ENCODE data around the gene TSEN54.

TSEN54 gene

DNA sequence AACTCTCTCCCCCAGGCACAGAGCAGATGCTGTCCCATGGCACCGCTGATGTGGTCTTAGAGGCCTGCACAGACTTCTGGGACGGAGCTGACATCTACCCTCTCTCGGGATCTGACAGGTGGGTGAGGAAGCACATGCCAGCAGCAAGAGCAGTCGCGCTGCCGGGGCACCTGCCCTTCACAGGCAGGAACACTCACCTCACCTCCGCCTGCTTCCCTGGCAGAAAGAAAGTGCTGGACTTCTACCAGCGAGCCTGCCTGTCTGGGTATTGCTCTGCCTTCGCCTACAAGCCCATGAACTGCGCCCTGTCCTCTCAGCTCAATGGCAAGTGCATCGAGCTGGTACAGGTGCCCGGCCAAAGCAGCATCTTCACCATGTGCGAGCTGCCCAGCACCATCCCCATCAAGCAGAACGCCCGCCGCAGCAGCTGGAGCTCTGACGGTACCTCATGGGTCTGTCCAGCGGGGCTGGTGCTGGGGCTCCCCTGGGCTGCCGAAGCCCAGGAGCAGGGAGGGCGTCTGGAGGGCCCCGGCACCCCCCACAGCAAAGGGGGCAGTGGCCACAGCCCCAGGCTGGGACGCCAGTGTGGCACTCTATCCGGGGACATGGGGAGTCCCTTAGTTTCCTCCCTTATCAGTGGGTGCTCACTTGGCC is 22.7 kb upstream of the TSEN54 start:
- no peak overlapping the region for H3K4me3 ChIP-seq (ENCODE audit: control insufficient read depth, low read depth, low read length)
- TF ChIP-seq, protein P1, sequence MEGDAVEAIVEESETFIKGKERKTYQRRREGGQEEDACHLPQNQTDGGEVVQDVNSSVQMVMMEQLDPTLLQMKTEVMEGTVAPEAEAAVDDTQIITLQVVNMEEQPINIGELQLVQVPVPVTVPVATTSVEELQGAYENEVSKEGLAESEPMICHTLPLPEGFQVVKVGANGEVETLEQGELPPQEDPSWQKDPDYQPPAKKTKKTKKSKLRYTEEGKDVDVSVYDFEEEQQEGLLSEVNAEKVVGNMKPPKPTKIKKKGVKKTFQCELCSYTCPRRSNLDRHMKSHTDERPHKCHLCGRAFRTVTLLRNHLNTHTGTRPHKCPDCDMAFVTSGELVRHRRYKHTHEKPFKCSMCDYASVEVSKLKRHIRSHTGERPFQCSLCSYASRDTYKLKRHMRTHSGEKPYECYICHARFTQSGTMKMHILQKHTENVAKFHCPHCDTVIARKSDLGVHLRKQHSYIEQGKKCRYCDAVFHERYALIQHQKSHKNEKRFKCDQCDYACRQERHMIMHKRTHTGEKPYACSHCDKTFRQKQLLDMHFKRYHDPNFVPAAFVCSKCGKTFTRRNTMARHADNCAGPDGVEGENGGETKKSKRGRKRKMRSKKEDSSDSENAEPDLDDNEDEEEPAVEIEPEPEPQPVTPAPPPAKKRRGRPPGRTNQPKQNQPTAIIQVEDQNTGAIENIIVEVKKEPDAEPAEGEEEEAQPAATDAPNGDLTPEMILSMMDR (conservative IDR thresholded peaks at IDR 0.05; ENCODE audit: control insufficient read depth, insufficient read depth, low read depth, low read length): no peak
- DNase-seq (ENCODE audit: low read depth): no peak

DNA sequence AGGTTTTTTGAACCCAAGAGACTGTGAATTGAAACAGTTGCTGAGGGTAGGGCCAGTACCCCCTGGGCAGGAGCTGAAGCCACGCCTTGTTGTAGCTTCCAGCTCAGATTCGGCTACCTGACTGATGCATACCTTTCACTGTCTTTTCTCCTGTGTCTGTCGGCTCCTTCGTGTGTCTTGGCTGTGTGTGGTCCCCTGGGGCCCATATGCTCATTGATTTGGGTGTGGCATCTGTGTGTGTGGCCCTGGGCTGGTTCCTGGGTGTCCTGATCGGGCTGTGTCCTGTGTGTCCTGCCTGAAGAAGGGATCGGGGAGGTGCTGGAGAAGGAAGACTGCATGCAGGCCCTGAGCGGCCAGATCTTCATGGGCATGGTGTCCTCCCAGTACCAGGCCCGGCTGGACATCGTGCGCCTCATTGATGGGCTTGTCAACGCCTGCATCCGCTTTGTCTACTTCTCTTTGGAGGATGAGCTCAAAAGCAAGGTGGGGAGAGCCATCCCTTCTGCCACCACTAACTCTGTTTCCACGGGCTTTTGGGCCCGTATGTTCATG is 21.9 kb upstream of the TSEN54 start:
- H3K4me3 ChIP-seq (ENCODE audit: control insufficient read depth, low read depth, low read length): no peak overlapping the region
- DNase-seq (ENCODE audit: low read depth): no peak
- TF ChIP-seq, protein P1 (conservative IDR thresholded peaks at IDR 0.05; ENCODE audit: control insufficient read depth, insufficient read depth, low read depth, low read length): no peak

DNA sequence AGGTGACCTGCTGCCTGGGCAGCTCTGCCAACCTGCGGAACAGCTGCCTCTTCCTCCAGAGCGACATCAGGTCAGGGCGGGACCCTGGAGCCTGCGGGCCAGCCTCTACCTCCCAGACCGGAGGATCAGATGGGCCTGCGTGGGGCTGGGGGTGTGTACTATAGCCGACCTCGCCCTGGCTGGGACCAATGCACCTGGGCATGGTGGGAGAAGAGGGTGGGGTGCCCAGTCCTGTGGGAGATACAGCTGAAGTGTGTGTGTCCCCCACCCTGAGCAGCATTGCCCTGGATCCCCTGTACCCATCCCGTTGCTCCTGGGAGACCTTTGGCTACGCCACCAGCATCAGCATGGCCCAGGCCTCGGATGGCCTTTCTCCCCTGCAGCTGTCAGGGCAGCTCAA is 20.3 kb upstream of the TSEN54 start:
- DNase-seq (ENCODE audit: low read depth): no peak
- H3K4me3 ChIP-seq (ENCODE audit: control insufficient read depth, low read depth, low read length): no peak overlapping the region
- TF ChIP-seq, protein P1 (conservative IDR thresholded peaks at IDR 0.05; ENCODE audit: control insufficient read depth, insufficient read depth, low read depth, low read length): no peak

DNA sequence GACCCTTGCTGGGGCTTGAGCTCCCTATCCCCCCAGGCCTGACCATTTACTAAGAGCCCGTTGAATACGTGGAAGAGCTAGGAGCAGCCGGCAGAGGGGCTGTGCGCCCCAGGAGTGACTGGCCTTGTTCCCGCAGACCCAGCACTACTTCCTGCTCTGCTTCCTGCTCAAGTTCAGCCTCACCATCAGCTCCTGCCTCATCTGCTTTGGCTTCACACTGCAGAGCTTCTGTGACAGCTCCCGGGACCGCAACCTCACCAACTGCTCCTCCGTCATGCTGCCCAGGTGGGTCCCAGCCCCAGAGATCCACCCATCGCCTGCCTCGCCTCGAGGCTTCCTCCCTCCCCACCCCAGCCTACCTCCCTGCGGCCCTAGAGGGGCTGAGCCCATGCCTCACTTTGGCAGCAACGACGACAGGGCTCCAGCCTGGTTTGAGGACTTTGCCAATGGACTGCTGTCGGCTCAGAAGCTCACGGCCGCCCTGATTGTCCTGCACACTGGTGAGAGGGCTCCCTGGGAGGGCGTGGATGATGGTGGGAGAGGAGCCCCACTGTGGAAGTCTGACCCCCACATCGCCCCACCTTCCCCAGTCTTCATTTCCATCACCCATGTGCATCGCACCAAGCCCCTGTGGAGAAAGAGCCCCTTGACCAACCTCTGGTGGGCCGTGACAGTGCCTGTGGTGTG is 18.1 kb upstream of the TSEN54 start:
- no peak overlapping the region for H3K4me3 ChIP-seq (ENCODE audit: control insufficient read depth, low read depth, low read length)
- TF ChIP-seq, protein P1 (conservative IDR thresholded peaks at IDR 0.05; ENCODE audit: control insufficient read depth, insufficient read depth, low read depth, low read length): no peak
- no peak for DNase-seq (ENCODE audit: low read depth)

DNA sequence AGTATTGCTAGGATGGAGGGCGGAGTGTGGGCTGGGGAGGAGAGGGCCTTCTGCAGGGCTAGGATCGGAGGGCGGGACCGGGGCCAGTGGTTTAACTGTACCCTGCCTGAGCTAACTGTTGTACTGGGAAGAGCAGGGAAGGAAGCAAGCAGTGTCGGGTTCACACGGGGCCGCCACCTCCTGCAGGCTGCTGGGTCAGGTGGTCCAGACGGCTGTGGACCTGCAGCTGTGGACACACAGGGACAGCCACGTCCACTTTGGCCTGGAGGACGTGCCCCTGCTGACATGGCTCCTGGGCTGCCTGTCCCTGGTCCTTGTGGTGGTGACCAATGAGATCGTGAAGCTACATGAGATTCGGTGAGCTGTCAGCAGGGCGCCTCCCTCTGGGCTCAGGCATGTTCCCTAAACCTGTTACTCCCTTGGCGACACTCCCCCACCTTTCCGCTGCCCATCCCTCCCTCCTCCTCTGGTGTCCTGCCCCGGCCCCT is 17.6 kb upstream of the TSEN54 start:
- no peak overlapping the region for H3K4me3 ChIP-seq (ENCODE audit: control insufficient read depth, low read depth, low read length)
- TF ChIP-seq, protein P1 (conservative IDR thresholded peaks at IDR 0.05; ENCODE audit: control insufficient read depth, insufficient read depth, low read depth, low read length): no peak
- DNase-seq (ENCODE audit: low read depth): no peak

DNA sequence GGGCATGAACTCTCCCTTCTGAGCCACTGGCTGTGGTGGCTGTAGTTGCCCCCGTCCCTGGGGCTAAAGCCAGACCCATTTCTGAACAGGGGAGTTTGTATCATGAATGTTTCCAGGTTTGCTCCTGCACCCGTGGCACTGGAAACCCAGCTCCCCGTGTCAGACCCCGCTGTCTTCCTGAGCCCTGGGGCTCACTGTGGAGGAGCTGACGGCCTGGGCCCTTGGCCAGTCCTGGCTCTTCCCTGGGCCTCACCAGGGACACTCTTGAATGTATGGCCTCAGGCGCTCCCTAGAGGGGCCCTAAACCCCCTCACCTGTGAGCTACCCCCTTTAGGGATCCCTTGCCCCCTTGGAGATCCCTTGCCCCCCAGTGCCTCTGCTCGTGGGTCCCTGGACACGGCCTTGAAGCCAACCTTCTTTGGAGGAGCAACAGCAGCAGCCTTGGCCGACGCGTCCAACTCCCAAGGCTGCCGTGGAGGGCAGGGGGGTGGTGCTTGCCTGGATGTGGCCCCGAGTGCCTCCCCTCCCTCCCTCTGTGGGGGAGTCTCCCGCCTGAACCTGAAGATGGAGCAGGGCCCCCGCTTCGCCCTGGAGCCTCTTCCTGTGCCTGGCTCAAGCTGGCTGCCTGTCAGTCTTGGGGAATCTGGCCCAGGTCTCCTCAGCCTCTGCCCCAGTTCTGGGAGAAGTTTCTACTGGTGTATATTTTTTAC is 16.9 kb upstream of the TSEN54 start:
- TF ChIP-seq, protein P1 (conservative IDR thresholded peaks at IDR 0.05; ENCODE audit: control insufficient read depth, insufficient read depth, low read depth, low read length): no peak
- no peak for DNase-seq (ENCODE audit: low read depth)
- H3K4me3 ChIP-seq (ENCODE audit: control insufficient read depth, low read depth, low read length): no peak overlapping the region

All from fibroblast of mammary gland (primary cell).